Activated T-helper 1 cell treated with Interleukin-2 at 50 U/mL for 16 hours (primary cell): ENCODE data around the gene ADCY1.

Experiments
- DNase-seq: peaks from one replicate; pipeline ENCODE4 v3.0.0-alpha.2; 2020; ENCODE audit warnings: low read depth

Gene ADCY1

DNA sequence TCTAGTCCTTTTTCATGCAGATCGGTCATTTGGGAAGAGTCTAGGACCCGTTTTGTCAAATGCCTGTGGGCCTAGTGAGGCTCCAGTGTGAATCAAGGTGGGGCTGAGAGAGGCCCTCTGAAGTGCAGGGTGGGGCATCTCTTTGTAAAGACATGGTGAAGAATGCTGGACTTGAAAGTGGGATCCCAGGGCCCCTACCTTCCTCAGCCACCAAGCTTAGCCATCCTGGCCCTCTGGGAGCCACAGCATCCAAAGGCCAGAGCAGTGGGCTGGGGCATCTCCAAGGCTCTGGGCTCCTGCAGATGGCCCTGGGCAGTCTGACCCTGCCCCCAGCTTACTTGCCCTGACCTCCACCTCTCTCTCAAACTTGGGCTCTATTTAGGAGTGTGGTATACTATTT, 78.5 kb downstream of the ADCY1 start:
- no peak for DNase-seq

DNA sequence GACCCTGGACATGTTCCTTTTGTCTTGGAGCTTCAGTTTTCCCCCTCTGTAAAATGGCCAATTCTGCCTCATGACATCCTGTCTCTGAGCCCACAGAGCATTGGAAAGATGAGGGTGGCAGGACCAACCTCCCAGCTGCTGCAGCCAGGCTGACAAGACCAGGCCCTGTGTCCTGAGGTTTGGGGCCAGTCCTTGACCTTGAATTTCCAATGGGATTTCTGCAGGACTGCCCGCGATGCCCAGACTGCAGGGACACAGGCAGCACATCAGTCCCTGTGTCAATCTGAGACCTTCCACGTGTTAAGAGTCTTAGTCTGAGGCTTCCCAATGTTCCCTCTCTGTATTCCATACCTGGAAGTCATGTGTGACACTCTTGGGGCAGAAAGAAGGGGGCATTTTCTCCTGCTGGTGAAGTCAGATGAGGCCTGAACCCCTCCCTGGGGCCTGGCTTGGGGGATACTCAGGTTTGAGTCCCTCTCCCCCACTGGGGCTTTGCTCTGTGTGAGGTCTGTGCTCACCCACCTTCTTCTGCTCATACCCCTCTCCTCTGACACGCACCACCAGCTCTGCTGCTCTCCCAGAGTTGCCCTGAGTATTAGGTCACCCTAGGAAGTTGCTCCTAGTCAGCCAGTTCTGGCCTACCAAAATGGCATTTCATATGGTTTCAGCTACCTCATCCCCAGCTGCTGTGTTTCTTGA, 79.2 kb downstream of the ADCY1 start:
- no peak for DNase-seq

DNA sequence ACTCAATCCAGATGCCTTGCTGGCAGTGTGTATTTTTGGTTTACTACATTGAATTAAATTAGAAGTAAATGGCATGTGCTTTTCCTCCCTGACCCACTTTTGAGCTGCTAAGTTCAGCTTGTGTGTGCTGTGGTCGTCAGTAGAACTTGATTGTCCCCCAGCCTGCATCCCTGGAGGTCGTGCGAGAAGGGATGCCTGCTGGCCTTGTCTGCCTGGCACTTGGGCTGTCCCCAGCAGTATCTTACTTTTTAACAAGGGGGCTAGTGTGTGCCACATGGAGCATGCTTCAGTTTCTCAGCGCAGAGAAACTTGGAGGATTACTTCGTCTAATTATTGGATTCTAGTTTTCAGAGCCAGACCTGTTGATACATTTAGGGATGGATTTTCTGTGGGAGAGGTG, 80.2 kb downstream of the ADCY1 start:
- DNase-seq = no peak

DNA sequence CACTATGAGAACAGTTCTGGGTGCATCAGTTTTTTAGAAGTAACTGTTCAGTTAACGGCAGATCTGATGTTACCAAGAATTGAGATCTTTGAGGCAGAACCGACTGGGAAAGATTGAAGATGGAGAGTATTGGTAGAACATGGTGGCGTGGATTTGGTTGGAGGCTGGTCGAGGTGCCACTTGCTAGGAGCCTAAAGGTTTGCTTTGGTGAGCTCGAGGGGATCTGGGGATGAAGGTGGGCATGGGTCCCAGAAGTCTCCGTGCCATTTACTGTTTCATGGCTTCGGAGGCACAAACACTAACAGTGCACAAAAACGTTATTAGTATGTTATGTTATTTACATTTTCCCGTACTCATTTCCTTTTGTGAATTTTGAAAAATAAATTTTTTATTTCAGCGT, 81.4 kb downstream of the ADCY1 start:
- DNase-seq = no peak

DNA sequence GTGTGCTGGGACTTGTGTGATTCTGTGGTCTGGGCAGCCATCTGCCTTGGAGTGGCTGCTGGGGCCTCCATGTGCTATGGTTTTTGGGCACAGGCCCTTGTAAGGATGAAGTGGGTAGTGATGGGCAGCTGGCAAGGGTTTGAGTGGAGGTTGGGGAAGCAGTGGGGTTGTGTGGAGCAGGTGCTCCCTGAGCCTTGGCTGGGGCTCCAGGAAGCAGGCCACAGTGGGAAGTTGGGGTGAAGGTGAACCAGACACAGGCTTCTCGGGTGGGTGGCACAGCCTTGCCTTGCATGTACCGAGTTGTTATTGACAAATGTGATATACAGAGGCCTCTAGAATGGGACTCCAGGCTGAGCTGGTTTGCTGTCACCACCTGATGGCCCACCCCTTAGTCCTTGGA, 82.3 kb downstream of the ADCY1 start:
- DNase-seq = no peak

DNA sequence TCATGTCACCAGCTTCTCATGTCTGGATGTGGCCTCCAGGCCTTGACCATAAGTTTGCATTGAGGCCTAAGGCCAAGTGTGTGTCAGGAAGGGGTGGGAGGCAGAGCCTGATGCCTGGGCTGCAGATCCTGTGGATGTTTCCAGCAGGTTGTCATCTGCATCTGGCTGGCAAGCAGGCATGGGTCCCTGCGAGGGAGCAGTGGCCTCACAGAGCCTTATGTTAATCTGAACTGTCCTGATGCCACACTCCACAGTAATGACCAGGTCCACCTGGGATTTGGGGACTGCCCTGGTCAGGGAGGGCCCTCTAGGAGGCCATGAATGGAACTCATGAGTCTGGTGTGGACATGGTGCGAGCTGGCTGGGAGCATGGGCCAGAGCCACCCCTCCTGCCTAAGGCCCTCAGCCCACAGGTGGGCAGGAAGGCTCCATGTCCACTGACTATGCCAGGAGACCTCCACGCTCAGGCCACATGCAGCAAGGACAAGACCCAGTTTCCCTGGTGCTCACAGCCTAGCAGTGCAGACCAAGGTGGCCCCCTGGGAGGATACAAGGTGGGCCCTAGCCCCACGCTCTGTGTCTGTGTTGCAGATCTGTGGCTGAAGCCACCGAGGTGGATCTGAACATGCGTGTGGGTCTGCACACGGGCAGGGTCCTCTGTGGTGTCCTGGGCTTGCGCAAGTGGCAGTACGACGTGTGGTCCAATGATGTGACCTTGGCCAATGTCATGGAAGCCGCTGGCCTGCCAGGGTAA, 83.1 kb downstream of the ADCY1 start:
- no peak for DNase-seq

DNA sequence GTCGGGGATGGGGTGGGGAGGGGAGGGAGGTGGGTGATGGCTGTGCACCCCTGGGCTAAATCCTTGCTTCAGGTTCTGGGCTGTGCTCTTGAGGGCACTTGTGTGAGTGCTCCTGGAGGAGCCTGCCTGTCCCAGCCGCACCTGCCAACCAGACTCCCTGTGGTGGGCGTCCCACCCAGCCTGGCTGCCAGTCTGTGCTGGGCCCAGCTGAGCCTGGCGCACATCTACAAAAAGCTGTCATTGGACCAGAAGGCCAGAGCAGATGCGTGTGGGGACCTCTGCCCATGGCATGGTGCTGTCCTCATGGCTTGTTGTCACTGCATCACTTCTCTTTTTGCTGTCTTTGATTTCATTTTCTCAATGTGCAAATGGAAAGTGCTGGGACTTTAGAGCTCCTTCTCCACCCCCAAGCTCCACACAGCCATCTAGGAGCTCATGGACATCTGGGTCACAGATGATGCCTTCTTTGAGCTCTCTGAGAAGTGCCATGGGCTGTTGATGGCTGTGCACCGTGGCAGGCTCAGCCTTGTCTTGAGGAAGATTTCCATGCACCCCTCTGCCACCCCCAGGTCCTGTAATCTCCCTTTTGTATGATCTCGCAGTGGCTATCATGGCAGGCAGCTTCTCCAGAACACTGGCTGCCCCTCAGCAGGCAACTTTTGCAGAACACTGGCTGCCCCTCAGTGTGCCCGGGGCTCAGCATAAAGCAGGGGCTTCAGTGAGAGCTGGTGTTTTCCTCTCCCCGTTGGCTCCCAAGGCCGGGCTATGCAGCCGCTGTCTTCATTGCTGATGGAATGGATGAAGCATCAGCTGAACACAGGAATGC, 83.9 kb downstream of the ADCY1 start:
- no peak for DNase-seq

DNA sequence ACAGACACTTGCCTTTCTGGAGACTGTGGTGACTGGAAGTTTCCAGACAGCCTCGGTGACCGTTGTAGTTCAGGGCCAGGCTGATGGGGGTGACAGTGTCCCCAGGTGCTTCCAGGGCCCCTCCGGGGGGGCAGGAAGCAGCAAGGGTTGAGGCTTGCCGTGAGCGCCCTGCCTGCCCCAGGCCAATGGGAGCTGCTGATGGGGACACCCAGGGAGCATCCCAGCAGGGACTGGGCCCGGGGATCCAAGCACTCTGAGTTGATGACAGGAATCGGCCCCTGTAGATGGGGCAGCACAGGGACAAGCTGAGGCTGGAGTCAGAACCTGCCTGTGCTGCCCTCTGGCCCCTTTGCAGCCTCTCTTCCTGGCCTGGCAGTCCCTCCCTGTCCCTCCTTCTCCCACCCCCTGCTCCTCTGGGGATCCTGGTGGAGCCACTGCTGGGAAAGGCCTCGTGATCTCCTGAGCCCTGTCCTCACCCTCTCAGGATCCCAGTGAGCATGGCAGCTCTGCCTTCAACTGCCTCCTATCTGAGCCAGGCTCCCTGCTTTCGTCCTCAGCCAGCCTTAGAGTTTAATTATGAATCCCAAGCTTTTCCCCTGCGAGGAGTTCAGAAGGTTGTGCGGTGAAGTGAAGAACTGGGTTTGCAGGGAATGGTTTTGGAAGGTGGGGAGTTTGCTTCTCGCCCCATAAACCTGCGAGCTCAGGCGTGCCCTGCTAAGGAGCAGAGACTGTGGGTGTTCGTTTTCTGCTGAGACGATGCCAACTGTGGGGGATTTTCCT, 84.7 kb downstream of the ADCY1 start:
- no peak for DNase-seq

DNA sequence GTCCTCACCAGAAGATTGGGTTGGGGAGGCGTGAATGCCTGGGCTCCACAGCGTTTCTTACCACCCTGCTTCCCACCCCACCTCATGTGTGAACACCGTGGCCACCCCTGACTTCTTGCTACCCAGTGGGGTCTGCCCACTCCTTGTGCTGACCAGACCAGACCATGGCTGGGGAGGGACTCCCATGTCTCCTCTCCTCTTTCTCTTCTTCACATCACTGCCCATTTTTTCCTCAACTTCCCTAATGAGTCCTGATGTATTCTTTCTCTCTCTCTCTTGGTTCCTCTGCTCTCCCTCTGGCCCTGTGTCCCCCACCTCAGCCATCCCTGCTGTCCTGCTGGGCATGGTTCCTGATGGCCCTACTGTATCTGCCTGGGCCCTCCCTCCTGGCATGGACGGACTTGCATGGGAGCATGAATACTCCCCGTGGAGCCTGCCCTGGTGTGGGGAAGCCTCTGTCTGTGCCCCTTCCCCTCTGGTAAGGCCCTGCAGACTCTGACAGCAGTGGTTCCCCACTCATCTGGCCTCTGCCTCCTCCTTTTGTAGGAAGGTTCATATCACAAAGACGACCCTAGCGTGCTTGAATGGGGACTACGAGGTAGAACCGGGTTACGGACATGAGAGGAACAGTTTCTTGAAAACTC, 85.5 kb downstream of the ADCY1 start:
- DNase-seq = no peak

DNA sequence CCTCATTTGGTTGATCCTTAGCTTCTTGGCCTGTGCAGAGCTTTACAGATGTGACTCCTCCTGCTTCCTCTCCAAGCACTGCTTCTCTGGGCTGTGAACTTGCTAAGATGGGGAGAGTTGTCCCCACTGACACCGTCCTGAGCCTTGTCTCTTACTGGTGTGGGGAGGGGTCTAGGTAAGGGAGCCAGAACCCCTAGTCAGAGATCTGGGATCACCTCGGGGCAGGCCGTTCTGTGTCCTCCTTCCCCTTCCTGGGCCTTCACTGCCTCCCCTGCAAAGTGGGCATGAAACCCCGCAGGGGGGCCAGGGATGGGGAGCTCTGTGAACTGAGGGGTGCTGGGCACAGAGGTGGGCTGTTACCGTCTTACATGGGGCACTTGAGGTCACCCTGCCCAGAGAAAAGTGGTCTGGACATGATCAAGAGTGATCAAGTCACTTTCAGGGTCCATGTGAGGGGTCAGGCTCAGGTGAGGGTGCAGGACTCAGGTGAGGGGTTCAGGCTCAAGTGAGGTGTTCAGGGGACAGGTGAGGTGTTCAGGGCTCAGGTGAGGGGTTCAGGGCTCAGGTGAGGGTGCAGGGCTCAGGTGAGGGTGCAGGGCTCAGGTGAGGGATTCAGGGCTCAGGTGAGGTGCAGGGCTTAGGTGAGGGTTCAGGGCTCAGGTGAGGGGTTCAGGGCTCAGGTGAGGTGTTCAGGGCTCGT, 86.2 kb downstream of the ADCY1 start:
- DNase-seq = no peak

DNA sequence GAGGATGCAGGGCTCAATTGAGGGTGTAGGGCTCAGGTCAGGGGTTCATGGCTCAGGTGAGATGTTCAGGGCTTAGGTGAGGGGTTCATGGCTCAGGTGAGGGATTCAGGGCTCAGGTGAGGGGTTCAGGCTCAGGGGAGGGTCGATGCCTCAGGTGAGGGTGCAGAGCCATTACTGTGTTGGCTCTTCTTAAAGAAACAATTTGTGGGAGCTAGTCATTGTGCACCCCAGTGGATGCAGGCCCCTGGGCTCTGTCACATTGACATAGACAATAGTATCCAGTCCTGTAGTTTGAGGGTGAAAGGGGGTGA, 86.7 kb downstream of the ADCY1 start:
- DNase-seq = no peak

DNA sequence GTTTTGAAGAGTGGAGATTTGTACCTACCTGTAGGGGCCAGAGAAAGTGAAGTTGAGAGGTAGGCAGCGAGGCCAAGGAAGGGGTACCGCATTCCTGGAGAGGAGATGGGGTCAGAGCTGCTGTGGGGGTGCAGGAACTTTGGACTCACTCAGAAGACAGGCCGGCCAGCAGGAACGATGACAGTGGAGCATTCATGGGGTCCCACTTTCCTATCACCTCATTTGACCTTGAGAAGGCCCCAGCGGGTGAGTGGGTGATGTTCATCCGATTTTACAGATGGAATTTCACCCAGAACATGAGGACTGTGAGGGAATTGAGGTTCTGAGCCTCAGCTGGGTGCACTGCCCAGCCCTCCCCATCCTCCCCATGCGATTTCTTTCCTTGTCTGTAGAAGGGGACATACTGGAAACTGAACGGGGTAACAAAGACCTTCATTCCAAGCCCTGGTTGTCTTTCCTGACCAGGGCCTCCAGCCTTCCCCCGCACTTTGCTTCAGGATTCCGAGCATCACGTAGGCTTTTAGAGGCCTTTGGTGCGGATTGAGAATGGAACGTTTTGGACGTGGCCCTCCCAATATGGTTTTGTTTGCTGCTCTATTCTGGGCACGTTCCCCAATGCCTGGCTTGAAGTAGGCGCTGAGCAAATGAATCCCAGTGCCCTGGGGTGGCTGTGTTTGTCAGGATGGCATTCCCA, 87.3 kb downstream of the ADCY1 start:
- no peak for DNase-seq

DNA sequence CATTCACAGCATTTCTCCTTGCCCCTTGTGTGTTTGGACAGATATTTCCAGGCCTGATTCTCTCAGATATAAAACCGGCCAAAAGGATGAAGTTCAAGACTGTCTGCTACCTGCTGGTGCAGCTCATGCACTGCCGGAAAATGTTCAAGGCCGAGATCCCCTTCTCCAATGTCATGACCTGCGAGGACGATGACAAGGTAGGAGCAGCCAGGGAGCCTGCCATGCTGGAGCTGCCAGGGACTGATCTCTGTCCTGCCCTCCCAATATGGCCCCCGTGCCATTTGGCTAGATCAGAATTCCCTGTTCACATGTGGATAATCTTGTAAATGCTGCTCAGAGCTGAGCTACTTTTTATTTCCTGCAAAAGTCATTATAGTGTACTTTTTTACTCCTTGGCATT, 87.8 kb downstream of the ADCY1 start:
- no peak for DNase-seq

DNA sequence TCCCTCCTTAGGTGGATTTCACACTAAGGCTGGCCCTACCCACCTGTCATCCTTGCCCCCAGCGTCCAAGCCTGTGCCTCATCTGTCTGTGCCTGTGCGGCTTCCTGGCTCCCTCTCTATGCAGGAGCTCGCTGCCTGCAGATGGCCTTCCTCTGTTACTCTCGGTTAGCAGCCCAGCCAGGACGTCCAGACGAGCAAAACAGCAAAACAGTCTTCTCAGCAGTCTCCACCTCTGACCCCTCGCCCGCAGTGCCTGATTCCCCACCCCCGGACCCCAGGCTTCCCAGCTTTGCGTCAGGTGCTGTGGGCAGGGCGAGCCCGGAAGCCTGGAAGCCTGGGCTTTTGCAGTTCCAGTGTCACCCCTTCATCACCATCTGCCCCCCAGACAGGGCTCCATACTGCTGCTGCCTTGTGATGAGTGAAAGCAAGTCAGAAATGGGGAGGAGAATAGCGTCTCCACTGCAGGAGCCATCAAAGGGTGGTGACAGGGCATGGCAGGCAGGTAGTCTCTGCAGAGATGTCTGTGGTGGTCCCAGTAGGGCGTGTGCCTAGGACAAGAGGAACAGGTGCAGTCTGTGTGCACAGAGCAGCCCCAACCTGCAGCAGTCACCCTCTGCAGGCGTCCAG, 88.5 kb downstream of the ADCY1 start:
- DNase-seq = no peak

DNA sequence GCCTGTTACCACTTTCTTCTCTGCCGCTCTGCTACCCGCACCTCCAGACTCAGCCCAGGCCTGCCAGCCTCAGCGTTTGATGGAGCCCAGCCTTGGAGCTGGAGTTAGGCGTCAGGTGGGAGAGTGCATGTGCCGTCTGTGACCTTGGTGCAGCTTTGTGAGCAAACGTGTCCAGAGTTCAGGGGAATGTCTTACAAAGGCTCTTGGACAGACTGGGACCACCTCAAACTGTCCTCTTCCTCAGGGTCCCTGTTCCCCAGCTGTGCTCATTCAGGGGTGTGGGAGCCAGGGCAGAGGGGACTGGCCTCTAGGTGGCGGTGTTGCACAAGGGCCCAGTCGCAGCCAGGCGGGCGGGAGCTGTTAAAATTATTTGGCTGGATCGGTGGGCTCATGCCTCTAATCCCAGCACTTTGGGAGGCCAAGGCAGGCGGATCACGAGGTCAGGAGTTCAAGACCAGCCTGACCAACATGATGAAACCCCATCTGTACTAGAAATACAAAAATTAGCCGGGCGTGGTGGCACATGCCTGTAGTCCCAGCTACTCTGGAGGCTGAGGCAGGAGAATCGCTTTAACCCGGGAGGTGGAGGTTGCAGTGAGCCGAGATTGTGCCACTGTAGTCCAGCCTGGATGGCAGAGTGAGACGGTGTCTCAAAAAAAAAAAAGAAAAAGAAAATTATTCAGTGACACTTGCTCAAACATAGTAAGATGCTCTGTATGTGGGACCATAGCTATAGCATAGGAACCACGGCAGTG, 89.2 kb downstream of the ADCY1 start:
- no peak for DNase-seq

DNA sequence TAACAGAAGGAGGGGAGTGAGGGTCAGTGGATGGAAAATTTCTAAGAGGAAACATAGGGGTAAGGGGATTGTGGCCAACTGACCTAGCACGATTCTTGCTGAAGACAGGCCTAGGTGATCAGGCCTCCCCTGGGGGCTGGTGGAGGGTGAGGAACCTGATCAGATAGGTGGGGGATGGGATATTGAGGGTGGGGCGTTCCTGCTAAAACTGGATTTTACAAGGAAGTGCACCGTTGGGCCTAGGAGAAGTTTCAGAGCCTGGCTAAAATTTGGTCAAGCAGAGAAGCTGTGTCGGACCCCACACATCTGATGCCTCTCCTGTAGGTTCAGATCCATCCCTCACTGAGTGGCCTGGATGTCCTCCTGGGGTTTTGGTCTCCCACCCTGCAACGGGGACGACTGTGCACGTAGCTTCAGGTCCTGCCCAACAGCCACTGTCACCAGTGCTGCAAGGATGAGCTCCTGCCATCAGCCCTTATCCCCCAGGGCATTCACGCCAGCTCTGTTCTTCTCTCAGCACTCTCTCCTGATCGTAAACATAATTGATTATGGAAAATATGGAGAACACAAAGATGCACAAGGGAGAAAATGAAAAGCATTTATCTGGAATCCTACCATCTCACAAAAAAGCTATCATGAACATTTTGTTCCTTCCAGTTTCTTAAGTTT, 89.9 kb downstream of the ADCY1 start:
- no peak for DNase-seq

DNA sequence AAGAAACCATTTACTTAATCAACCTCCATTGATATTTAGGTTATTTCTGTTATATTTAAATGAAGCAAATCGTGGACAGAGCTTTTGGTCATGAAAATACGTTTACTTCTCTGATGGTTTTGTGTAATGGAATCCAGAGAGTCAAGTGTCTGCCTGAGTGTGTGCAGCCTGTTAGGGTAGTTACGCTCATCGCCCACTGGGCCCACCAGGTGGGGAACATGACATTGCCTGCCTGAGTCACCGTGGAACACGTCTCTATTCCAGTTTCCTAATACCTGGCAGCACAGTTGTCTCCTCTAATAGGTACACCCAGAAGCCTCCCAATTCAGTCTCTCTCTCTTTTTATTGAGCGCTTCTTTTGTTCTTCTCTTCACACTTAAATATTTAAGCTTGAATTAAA, 91.0 kb downstream of the ADCY1 start:
- DNase-seq = no peak

DNA sequence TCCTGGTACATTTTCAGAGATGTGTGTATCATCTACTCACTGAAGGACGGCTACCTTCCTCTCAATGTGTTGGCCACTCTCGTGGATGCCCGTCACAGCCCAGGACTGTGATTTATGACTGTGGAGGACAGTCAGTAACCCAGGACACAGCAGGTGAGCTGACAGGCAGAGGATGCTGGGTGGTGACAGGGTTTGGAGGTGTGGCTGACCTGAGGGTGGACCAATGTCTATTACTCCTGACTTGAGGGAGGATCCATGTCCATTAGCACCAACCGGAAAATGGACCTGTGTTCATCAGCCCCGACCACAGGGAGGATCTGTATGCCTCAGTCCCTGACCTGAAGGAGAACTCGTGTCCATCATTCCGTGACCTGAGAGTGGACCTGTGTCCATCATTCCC, 96.1 kb downstream of the ADCY1 start:
- DNase-seq = no peak

DNA sequence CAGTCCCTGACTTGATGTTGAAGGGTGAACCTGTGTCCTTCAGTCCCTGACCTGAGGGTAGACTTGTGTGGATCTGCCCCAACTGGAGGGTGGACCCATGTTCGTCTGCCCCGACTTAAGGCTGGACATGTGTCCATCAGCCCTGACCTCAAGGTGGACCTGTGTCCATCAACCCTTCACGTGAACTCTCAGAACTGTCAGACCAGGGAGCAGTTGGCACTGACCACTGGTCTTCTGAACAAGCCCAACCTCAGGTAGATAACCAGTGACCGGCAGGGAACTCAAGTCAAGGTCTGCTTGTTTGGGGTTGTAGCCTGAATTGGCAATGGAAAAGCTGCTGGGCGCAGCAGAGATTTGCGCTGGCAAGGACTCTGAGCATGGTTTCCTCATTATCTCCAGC, 96.5 kb downstream of the ADCY1 start:
- no peak for DNase-seq
